Measurements from ENCODE around the gene PRMT7. TPM values are rescaled to one million over a fixed set of nuclear protein-coding genes. Genes with fewer than 3 reads are reported as not detected.

Gene PRMT7
- total and polyA plus RNA-seq, 2 of the 8 experiments (the other 6 are each of a cell fraction or from before 2014, with no cell fraction given), result 48.2 to 49.3 TPM

DNA sequence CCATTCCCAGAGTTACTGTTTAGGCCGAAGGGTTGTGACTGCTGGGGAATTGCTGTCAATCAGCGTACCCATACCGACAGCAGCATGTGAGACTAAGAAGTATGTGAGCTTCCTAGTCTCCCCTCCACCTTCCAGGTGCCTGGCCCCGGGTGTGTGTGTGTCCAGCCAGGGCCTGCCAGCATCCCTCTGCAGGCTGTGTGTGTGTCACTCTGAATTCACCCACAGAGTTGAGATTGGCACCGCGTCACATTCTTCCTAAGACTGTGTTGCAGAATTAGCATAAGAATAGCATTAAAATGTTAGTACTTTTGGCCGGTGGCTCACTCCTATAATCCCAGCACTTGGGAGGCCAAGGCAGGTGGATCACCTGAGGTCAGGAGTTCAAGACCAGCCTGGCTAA, 31.8 kb downstream of the PRMT7 start:
- no peak for FAIRE-seq
- ChIA-PET POLR2A (ENCODE audit: partially characterized antibody) (no interaction called here), CTCF (ENCODE audit: partially characterized antibody) (interaction anchor here (0.6 to 2.9 kb wide), 5 partner anchors 14 to 173 kb away, joined by 3 to 10 read pairs (median 5); partner anchors contain the start of gene SLC7A6)
- no peak overlapping the region for H2BK15ac ChIP-seq (ENCODE audit: low read length)
- no peaks in the 10 kb centered on the region; the same call in 1 of the 2 replicates for H3K23me2 ChIP-seq (ENCODE audit: low read depth, low read length)
- peaks cover 18 to 48% (median 27%) of the 10 kb centered on the region in 4 experiments for H3K36me3 ChIP-seq (ENCODE audit: control insufficient read depth in 2 of 4, insufficient read depth in 4 of 4, low read length in 3 of 4)
- H2AFZ ChIP-seq (ENCODE audit: low read length), result no peak overlapping the region
- DNase-seq (ENCODE audit: low read depth in 1 of 2, low spot score in 2 of 2), result no peak
- H3K14ac ChIP-seq (ENCODE audit: insufficient read length), result no peak overlapping the region
- H3K4me3 ChIP-seq (ENCODE audit: extremely low read depth in 1 of 4, insufficient read depth in 2 of 4, low read depth in 3 of 4, low read length in 4 of 4), result no peak overlapping the region
- no peak overlapping the region for H3K23ac ChIP-seq (ENCODE audit: insufficient read length)
- no peak overlapping the region for H3K4me2 ChIP-seq (ENCODE audit: insufficient read depth in 1 of 2, low read depth in 2 of 2, low read length in 2 of 2)
- H3K4ac ChIP-seq (replicated peaks; ENCODE audit: insufficient read length, low read depth, low read length), result no peak overlapping the region
- no peak overlapping the region for H2BK20ac ChIP-seq (ENCODE audit: low read length)
- H3K27ac ChIP-seq (ENCODE audit: low read depth, low read length), result no peak overlapping the region
- H3K4me1 ChIP-seq (replicated peaks in 1 of 4; ENCODE audit: control insufficient read depth in 3 of 4, insufficient read depth in 4 of 4, low read length in 3 of 4), result no peaks in the 10 kb centered on the region
- no peak overlapping the region for H4K8ac ChIP-seq (ENCODE audit: extremely low read depth, insufficient read depth, low read length)
- H3K18ac ChIP-seq (ENCODE audit: extremely low read depth, low read length), result no peak overlapping the region
- H4K5ac ChIP-seq (ENCODE audit: insufficient read length, low read depth, low read length), result no peak overlapping the region
- H3K9me3 ChIP-seq (ENCODE audit: insufficient read depth in 2 of 2, low read depth in 1 of 2, low read length in 1 of 2), result no peaks in the 10 kb centered on the region
- H2BK120ac ChIP-seq (replicated peaks; ENCODE audit: low read depth, low read length), result no peak overlapping the region
- peaks cover 2 to 3% of the 10 kb centered on the region in 2 experiments for H4K20me1 ChIP-seq (replicated peaks in 1 of 2; ENCODE audit: control insufficient read depth in 1 of 2, insufficient read depth in 2 of 2, low read length in 2 of 2)
- peaks cover 2% of the 10 kb centered on the region; the same call in 1 of the 2 replicates for H3K79me1 ChIP-seq (ENCODE audit: low read depth, low read length)
- H3K79me2 ChIP-seq (ENCODE audit: control insufficient read depth in 1 of 2, insufficient read depth in 2 of 2, low read length in 2 of 2), result no peaks in the 10 kb centered on the region
- no peak overlapping the region for H2BK5ac ChIP-seq (ENCODE audit: low read depth, low read length)
- no peak overlapping the region for H2BK12ac ChIP-seq (ENCODE audit: low read depth, low read length)
- no peak overlapping the region for H2AK5ac ChIP-seq (ENCODE audit: low read depth, low read length)
- WGBS, 2 experiments (ENCODE audit: extremely low coverage in 1 of 2, insufficient coverage in 1 of 2, insufficient read length in 1 of 2, insufficient replicate concordance in 2 of 2, low coverage in 1 of 2, low lambda C conversion rate in 2 of 2, missing lambda C conversion rate in 1 of 2), result 90% methylated on average over 7 of the region's 7 CpGs; no CpG with 5 or more reads in 1 of the 2 experiments
- no peak overlapping the region for H3K56ac ChIP-seq (replicated peaks; ENCODE audit: insufficient read length, low read depth, low read length)
- H4K91ac ChIP-seq (replicated peaks; ENCODE audit: insufficient read length, low read length), result no peak overlapping the region
- H3K27me3 ChIP-seq (replicated peaks in 1 of 4; ENCODE audit: control insufficient read depth in 3 of 4, extremely low read depth in 1 of 4, insufficient read depth in 3 of 4, low read length in 3 of 4), result no peaks in the 10 kb centered on the region
- no peak overlapping the region for H3K9ac ChIP-seq (replicated peaks in 1 of 4; ENCODE audit: extremely low read depth in 1 of 4, low read depth in 3 of 4, low read length in 3 of 4)
- TF ChIP-seq EP300 (IDR thresholded peaks at IDR 0.05; ENCODE audit: borderline replicate concordance in 1 of 2, low read depth in 2 of 2, low read length in 2 of 2) (no peak), SP4 (IDR thresholded peaks at IDR 0.05; ENCODE audit: low read length) (no peak), EZH2 (IDR thresholded peaks at IDR 0.05; ENCODE audit: low read depth, low read length, severe bottlenecking) (no peak), CHD1 (IDR thresholded peaks at IDR 0.05; ENCODE audit: low read depth, low read length) (no peak), HDAC6 (IDR thresholded peaks at IDR 0.05; ENCODE audit: low read depth, low read length) (no peak), TBP (IDR thresholded peaks at IDR 0.05; ENCODE audit: low read depth, low read length) (no peak)
